D721Med (cell line): ENCODE results near the gene BRD1.
"Not testable (repeated sequence)": the region's sequence is repeated elsewhere in the genome, so short reads cannot be mapped to it uniquely, and the experiment has no call there.

Experiments used
- DNase-seq: peaks from one replicate; pipeline ENCODE4 v3.0.0; 2011; ENCODE audit warnings: low spot score; ENCODE audit not compliant: insufficient read length
- FAIRE-seq: peaks from 2 replicates; lab custom pipeline; 2011; peaks lifted over from hg19 to GRCh38; lab: Jason Lieb, UNC
- TF ChIP-seq, protein P1 (sequence below): IDR thresholded peaks from 2 replicates; pipeline ENCODE4 v1.5.1; 2012; ENCODE audit warnings: mild to moderate bottlenecking, control low read depth; ENCODE audit not compliant: insufficient read depth; ENCODE audit errors: missing control alignments

BRD1 gene

GRCh38 chr22:49784630-49784971, 43.1 kb downstream of the BRD1 start:
- TF ChIP-seq, protein P1, sequence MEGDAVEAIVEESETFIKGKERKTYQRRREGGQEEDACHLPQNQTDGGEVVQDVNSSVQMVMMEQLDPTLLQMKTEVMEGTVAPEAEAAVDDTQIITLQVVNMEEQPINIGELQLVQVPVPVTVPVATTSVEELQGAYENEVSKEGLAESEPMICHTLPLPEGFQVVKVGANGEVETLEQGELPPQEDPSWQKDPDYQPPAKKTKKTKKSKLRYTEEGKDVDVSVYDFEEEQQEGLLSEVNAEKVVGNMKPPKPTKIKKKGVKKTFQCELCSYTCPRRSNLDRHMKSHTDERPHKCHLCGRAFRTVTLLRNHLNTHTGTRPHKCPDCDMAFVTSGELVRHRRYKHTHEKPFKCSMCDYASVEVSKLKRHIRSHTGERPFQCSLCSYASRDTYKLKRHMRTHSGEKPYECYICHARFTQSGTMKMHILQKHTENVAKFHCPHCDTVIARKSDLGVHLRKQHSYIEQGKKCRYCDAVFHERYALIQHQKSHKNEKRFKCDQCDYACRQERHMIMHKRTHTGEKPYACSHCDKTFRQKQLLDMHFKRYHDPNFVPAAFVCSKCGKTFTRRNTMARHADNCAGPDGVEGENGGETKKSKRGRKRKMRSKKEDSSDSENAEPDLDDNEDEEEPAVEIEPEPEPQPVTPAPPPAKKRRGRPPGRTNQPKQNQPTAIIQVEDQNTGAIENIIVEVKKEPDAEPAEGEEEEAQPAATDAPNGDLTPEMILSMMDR = no peak
- FAIRE-seq = no peak
- no peak for DNase-seq

- FAIRE-seq (no peak), DNase-seq (no peak)
- TF ChIP-seq, protein P1 = no peak
These were observed 43.6 kb downstream of the BRD1 start for GRCh38 chr22:49783926-49784629.

- TF ChIP-seq, protein P1 = no peak
- FAIRE-seq = no peak
These were observed 44.5 kb downstream of the BRD1 start for GRCh38 chr22:49783036-49783746.

DNA sequence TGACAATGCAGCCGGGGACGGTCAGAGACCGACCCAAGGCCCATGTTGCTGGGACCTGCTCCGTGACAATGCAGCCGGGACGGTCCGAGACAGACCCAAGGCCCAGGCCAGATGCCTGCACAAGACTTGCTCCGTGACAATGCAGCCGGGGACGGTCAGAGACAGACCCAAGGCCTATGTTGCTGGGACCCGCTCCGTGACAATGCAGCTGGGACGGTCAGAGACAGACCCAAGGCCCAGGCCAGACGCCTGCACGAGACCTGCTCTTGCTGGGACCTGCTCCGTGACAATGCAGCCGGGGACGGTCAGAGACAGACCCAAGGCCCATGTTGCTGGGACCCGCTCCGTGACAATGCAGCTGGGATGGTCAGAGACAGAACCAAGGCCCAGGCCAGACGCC, 45.8 kb downstream of the BRD1 start:
- not testable (repeated sequence) for FAIRE-seq, DNase-seq

More at GRCh38 chr22:49783036-49783746, 44.5 kb downstream of the BRD1 start:
- DNase-seq = no peak

DNA sequence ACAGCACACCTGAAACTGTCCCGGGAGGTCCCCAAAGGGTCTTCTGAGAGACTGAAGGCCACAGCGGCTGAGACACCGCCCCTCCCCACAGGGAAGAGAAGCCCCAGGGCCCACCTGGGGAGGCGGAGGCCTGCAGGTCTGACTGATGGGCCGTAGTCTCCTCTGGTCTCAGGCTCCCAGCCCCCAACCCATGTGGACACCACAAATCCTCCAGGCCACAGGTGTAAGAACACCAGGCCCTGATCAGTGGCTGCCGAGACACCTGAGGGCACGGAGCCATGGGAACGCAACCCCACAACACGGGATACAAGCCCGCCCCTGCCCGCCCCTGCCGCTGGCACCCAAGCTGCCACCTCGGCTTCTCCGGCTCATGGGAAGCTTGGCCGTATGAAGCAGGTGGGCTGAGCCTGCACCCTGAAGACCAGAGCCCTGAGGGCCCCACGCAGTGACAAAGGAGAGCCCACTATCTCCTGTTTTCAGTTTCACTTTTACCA, 46.3 kb downstream of the BRD1 start:
- DNase-seq (no peak), FAIRE-seq (no peak)
- TF ChIP-seq, protein P1 = no peak

- TF ChIP-seq, protein P1 = no peak
- FAIRE-seq = no peak
- DNase-seq = no peak
These were observed 46.9 kb downstream of the BRD1 start for GRCh38 chr22:49780698-49781288.

DNA sequence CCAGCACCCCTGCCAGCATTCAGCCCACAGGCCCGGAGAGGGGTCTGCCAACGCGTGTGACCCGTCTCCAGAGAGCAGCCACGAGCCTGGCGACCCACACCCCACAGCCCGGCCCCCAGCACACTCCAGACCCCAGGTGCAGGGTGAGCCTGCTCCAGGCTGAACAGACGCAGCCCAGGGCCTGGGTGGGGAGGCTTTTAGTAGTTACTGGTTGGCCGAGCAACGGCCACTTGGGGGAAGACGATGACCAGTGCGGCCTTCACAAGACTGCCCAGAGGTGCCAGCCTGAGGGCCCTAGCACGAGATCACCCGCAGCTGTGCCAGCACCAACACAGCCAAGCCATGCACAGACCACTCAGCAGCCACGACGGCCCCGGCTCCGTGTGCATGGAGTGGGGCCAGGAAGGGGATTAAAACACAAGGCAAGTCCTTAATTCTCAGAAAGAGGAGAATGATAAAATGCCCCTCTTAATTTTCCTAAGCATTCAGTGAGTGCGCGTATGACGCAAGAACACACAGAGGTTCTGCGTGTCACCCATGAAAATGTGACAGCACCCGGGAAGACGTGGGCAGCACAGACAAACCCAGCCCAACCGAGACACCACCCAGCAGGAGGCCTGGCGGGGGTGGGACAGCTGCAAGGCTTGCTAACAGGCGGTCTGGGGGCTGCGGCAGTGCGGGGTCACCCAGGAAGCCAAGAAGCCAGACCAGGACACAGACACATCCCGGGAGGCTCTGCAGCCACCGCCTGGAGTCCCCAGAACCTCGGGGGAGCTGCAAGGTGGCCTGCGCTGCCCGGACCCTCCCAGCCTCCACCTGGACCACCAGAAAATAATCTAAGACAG, 47.6 kb downstream of the BRD1 start:
- no peak for FAIRE-seq
- no peak for DNase-seq

More for the DNA sequence above, 47.6 kb downstream of the BRD1 start:
- TF ChIP-seq, protein P1 = no peak
